Stimulated activated CD8-positive, alpha-beta memory T cell treated with anti-CD3 and anti-CD28 coated beads, Interleukin-15, amount 100 ng/mL, for 1 hour (primary cell): ENCODE measurements around the gene ANKRD53.
"Not testable (repeated sequence)": the region's sequence is repeated elsewhere in the genome, so short reads cannot be mapped to it uniquely, and the experiment has no call there.

Source experiments
- DNase-seq: peaks from one replicate; pipeline ENCODE4 v3.0.0-alpha.2; 2020; ENCODE audit warnings: low read depth

ANKRD53 gene

DNA sequence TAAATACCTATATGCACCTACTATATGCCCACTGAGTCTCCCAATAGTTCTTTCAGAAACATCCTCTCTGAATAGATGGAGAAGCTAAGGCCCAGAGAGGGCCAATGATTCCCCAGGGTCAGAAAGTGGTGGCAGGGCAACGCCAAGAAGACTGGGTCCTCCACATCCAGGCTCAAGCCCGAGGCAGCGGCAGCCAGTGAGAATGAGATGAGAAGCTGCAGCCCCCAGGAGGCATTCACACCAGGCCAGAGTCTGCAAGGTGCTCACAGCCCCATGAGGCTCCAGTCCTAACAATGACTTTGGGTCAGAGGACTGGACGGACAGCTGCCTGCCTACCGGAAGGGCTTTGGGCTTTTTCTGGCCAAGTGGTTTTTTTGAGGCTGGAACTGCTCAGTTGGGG, 12.7 kb downstream of the ANKRD53 start:
- no peak for DNase-seq

GRCh38 chr2:70991742-70992141, 13.3 kb downstream of the ANKRD53 start:
- DNase-seq = no peak

DNA sequence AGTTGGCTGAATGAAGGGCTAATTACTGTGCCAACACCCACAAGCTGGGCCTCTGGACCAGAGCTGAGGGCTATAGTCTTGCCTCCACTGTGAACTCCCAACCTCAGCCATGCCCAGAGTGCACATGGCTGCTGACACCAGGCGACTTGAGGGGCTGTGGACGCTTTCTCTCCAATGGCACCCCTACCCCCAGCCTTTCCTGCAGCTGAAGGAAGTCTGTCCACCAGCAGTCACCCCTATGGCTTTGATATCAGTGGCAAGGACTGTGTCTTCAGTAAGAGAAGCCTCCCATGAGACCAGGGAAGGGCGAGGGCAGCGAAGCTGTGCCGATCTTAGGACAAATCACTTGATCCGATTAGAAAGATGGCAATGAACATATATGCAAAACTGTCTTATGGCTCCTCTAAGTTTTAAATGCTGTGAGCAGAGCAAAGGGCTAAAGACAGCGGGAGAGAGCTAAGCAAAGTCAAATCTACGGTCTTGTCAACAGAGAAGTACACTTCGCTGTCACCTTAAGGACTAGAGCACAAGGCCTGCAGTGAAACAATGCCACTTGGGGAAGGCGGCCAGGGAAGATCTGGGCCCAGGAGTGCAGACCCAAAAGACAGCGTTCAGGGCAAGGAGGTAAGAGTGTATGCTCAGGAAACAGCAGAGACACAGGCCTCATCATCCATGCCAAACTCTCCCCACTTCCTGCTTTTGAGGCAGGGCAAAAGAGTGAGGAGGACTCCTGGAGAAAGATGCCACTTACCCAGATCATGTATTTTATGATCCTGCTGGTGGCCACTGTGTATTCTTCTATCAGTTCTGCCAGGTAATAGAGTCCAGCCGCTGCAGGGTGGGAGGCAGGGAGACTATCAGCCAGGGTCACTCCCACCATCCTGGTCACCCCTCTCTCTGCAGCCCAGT, 14.8 kb downstream of the ANKRD53 start:
- DNase-seq = no peak

DNA sequence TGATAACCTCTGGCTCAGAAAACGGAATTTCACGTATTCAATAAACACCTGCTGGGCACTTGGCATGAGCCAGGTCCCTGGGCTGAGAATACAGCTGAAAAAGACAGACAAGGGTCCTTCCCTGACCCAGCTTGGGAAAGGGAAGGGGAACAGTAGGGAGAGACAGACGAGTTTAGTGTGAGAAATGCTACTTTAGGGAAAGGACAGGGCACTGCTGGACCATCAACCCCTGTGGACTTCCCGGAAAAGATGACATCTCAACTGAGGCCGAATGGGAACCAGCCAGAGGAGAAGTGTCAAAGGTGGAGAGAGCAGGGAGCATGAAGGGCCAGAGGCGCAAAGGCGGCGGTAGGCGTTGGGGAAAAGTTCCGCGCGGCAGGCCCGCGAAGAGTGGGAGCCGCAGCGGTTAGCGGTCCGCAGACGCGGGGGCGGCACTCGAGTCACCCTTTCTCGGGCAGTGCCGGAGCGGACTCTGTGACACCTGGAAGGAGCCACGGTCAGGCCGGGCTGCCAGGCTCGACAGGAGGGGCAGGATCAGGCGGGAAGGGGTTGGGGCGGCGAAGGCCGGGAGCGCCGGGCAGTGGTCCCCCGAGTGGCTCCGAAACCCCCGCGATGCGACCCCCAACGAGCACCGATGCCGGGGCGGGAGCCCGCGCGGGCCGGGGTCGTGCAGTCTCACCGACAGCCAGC, 15.7 kb downstream of the ANKRD53 start:
- DNase-seq = no peak

DNA sequence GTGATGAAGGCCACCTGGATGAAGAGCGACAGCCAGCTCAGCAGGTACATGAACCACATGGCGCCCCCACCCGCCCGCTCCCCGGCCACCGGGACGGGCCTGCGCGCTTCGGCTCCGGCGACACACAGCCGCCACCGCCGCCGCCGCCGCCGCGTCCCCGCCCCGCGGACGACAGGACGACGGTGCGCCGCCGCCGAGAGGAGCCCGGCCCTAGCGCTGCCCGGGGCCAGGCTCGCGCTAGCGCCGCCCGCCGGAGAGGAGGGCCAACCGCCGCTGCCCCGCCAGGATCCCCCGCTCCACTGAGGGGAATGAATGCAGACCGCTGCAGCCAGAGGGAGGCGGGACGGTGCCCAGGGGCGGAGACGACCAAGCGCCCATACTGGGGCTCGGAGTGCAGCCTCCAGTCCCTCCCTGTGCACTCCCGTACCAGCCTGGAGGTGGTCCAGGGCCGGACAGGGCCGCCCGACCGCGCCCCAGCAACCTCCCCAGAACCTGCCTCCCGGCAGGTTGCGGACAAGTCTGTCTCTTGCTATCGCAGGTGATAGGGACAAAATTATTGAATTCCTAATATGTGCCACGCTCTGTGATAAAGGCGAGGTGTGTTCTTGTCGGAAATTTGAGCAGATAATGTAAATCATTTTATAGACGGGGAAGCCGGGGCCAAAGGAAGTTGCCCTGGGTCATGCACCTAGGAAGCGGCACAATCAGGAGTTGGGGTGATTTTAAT, 16.4 kb downstream of the ANKRD53 start, which contains the start of gene TEX261:
TEX261 (minus strand) TSS at position 175 of the 727 bp plus-strand sequence; CDS start at position 59, 116 bp downstream.
- peak; percentile 80 for DNase-seq

DNA sequence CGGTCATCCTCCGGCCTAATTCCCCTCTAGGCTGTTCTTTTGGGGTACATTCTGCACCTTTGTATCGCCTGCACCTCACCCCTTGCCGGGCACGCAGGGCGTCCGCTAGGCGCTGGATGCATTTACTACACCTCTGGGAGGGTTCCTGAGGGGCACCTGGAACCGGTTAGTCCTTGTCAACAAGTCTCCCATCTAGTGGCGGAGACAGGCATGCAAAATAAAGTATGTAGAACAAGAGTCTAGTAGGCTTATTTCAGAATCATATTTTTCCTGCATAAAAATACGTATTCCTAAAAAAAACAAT, 16.9 kb downstream of the ANKRD53 start:
- peak; percentile 30 for DNase-seq

- not testable (repeated sequence) for DNase-seq
These were observed 20.5 kb downstream of the ANKRD53 start for GRCh38 chr2:70998885-70999284.

DNA sequence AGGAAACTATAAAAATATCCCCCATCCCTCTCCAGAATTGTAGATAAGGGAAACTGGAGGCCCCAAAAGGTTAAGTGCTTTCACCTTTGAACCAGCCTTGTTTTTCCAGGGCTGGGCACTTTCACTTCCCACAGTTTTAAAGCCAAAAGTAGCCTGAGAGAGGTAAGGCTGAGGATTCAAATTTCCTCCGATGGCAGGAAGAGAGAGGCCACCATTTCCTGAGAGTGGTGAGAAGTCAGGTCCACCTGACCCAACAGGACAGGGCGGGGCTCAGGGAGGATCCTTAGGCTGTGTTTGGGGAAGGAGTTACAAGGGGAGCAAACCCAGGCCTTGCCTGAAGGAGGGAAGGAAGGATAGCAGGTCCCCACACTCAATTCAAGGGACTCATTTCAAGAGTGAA, 20.9 kb downstream of the ANKRD53 start:
- DNase-seq = no peak

DNA sequence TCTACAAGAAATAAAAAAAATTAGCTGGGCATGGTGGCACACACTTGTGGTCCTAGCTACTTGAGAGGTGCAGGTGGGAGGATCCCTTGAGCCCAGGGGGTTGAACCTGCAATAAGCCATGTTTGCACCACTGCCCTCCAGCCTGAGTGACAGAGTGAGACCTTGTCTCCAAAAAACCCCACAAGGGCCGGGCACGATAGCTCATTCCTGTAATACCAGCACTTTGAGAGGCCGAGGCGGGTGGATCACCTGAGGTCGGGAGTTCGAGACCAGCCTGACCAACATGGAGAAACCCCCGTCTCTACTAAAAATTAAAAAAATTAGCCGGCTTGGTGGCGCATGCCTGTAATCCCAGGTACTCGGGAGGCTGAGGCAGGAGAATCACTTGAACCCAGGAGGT, 21.5 kb downstream of the ANKRD53 start:
- DNase-seq = not testable (repeated sequence)

DNA sequence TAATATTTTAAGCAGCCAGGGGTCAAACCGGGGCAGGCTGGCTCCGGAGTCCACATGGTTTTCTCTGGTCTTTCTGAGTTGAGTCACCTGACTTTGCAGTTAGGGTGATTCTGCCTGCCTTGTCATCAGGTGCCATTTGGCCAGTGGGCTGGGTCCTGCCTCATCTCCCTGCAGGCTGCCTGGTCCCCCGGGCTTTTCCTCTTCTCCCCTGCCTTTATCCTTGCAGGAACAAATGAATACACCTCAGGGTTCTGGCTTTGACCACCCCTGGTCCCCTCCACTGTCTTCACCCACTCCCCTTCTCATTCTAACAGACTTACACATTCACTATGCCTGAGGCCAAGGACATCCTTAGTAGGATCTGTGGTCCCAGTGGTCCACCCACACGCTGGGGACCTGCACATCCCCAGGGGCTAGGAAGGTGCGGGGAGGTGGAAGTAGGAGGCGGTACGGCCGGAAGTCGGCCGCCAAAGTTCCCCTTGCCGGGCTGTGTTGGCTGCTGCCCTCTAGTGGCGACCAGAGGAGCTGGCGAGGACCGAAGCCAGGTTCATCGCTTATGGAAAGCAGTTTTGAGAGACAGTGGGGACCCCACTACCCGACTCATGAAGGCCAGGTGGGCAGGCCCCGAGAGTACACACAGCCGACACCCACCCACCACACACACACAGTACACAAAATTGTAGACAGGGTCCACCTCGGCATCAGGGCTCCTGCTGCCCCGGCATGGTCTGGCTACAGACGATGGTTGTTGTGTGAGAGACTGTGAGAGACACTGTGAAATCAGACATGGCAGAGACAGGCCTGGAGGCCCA, 22.6 kb downstream of the ANKRD53 start:
- peak; percentile 64 for DNase-seq

DNA sequence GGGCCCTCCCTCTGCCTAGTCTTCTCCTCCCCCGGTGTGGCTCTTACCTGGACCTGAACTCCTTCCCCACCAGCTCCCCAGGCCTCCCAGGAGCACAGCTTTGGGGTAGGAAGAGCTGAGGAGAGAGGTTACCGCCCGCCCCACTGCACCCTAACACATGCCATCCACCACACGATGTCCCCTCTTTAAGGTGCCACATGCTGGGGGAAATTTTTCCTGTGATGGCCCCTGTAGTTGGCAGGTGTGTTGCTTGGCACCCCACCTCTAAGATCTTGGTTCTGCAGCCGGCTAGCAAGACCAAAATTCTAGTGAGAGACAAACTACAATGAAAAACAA, 23.1 kb downstream of the ANKRD53 start:
- DNase-seq = no peak

GRCh38 chr2:71001981-71002570, 23.6 kb downstream of the ANKRD53 start:
- no peak for DNase-seq

- no peak for DNase-seq
These were observed 25.0 kb downstream of the ANKRD53 start for GRCh38 chr2:71003396-71003795.

DNA sequence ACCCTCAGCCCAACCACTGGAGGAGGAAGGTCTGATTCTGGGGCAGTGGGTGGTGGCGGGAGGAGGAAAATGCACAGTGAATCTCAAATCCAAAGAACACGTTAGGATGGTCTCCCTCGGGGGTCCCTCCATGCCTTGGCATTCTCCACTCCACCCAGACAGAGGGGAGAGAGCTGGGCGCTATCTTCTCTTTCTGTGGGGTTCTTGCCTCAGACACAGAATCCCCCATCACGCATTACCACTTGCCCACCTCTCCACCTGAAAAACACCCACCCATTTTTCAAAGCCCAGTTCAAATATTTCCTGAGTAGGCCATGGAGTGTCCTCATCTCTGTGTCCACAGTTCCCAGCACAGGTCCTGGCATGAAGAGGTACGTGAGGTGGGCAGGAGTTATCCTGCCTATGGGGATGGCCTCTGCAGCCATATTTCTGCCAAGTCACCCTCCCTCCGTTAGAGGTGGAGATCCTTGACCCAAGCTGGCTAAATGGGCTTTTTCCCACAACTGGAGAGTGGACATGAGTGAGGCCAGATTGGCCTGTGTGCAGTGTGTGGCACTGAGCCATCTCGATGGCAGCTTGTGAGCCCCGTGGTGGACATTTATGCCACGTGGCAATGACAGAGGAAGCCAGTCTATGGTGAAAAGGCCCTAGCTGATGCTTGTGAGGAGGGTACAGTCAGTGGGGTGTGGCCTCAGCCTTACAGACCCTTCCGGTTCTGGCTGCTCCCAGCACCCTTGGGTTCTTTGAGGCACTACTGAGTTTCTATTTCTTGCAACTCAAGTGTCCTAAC, 25.7 kb downstream of the ANKRD53 start:
- no peak for DNase-seq

DNA sequence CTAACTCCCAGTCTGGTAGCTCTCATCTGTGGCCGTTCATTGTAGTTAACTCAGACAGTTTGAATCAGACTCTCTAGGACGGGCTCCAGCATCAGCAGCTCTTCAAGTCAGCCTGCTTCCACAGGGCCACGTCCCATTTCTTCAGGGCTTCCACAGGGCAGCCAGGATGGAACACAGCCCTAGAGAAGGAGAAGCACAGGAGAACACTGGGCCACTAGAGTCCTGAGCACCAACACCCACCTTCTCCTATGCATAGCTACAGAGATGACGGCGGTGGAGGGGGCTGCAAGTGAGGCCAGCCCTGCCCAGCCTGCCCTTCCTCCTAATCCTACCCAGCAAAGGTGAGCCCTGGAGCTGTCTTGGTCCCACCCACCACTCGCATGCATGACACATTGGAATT, 26.4 kb downstream of the ANKRD53 start:
- no peak for DNase-seq

- no peak for DNase-seq
These were observed 27.1 kb downstream of the ANKRD53 start for GRCh38 chr2:71005271-71006202.

DNA sequence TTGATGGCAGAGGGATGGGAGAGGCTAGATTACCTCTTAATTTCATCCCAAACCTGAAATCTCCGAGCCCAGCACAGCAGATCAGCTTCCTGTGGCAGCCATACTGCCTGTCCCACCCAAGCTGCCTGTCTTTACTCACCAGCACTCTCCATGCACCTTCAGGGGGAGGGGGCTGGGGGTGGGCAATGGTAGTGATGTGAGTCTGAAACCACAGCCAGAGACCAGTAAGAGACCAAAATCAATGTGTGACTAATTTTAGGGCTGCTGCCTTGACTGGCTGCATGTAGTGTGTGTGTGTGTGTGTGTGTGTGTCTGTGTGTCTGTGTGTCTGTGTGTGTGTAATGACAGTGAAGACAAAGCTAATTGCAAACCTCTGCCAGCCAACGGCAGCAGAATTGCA, 27.9 kb downstream of the ANKRD53 start:
- no peak for DNase-seq

GRCh38 chr2:71006955-71007799, 28.7 kb downstream of the ANKRD53 start:
- no peak for DNase-seq

GRCh38 chr2:71008342-71008741, 29.9 kb downstream of the ANKRD53 start:
- DNase-seq = no peak
